ENCODE measurements around the gene CLMN. TPM values are rescaled to one million over a fixed set of nuclear protein-coding genes. Genes with fewer than 3 reads are reported as not detected.

Gene CLMN
- total and polyA plus RNA-seq, 2 of the 8 experiments (the other 6 are each of a cell fraction or from before 2014, with no cell fraction given) = 1.6 to 8.2 TPM

DNA sequence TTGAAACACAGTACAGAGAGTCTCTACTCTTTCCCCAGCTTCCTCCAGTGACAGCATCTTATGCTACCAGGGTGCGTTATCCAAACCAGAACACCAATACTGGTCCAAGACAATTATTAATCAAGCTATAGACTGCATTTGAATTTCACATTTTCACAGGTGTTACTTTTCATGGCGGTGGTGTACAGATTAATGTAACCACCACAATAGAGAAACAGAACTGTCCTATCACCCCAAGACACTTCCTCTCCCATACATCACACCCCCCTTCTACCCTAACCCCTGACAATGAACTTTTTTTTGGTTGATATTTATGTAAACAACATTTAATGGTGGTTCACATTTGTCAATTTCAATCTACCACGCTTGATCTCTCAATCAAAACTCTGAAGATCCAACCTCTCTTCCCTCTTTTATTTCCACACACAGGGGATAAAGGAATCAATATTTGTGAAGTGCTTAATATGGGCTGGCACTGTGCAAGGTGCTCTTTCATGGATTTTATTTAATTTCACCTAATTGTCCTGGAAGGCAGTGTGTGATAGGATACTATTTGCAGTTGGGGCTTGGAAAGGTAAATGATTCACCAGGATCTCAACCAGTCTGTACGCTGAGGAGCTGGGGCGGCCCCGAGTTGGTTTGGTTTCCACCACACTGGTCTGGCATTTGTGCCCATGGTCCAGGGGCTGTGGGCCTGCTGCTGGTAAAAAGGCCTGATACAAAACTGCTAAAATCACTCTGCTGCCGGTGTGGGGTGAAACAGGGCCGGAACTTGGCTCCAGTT is 107.8 kb downstream of the CLMN start (continued):
- TF ChIP-seq, protein P1, sequence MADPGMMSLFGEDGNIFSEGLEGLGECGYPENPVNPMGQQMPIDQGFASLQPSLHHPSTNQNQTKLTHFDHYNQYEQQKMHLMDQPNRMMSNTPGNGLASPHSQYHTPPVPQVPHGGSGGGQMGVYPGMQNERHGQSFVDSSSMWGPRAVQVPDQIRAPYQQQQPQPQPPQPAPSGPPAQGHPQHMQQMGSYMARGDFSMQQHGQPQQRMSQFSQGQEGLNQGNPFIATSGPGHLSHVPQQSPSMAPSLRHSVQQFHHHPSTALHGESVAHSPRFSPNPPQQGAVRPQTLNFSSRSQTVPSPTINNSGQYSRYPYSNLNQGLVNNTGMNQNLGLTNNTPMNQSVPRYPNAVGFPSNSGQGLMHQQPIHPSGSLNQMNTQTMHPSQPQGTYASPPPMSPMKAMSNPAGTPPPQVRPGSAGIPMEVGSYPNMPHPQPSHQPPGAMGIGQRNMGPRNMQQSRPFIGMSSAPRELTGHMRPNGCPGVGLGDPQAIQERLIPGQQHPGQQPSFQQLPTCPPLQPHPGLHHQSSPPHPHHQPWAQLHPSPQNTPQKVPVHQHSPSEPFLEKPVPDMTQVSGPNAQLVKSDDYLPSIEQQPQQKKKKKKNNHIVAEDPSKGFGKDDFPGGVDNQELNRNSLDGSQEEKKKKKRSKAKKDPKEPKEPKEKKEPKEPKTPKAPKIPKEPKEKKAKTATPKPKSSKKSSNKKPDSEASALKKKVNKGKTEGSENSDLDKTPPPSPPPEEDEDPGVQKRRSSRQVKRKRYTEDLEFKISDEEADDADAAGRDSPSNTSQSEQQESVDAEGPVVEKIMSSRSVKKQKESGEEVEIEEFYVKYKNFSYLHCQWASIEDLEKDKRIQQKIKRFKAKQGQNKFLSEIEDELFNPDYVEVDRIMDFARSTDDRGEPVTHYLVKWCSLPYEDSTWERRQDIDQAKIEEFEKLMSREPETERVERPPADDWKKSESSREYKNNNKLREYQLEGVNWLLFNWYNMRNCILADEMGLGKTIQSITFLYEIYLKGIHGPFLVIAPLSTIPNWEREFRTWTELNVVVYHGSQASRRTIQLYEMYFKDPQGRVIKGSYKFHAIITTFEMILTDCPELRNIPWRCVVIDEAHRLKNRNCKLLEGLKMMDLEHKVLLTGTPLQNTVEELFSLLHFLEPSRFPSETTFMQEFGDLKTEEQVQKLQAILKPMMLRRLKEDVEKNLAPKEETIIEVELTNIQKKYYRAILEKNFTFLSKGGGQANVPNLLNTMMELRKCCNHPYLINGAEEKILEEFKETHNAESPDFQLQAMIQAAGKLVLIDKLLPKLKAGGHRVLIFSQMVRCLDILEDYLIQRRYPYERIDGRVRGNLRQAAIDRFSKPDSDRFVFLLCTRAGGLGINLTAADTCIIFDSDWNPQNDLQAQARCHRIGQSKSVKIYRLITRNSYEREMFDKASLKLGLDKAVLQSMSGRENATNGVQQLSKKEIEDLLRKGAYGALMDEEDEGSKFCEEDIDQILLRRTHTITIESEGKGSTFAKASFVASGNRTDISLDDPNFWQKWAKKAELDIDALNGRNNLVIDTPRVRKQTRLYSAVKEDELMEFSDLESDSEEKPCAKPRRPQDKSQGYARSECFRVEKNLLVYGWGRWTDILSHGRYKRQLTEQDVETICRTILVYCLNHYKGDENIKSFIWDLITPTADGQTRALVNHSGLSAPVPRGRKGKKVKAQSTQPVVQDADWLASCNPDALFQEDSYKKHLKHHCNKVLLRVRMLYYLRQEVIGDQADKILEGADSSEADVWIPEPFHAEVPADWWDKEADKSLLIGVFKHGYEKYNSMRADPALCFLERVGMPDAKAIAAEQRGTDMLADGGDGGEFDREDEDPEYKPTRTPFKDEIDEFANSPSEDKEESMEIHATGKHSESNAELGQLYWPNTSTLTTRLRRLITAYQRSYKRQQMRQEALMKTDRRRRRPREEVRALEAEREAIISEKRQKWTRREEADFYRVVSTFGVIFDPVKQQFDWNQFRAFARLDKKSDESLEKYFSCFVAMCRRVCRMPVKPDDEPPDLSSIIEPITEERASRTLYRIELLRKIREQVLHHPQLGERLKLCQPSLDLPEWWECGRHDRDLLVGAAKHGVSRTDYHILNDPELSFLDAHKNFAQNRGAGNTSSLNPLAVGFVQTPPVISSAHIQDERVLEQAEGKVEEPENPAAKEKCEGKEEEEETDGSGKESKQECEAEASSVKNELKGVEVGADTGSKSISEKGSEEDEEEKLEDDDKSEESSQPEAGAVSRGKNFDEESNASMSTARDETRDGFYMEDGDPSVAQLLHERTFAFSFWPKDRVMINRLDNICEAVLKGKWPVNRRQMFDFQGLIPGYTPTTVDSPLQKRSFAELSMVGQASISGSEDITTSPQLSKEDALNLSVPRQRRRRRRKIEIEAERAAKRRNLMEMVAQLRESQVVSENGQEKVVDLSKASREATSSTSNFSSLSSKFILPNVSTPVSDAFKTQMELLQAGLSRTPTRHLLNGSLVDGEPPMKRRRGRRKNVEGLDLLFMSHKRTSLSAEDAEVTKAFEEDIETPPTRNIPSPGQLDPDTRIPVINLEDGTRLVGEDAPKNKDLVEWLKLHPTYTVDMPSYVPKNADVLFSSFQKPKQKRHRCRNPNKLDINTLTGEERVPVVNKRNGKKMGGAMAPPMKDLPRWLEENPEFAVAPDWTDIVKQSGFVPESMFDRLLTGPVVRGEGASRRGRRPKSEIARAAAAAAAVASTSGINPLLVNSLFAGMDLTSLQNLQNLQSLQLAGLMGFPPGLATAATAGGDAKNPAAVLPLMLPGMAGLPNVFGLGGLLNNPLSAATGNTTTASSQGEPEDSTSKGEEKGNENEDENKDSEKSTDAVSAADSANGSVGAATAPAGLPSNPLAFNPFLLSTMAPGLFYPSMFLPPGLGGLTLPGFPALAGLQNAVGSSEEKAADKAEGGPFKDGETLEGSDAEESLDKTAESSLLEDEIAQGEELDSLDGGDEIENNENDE (IDR thresholded peaks at IDR 0.05; ENCODE audit: insufficient replicate concordance, low read length) = no peak
- no peak for TF ChIP-seq CBX5 (IDR thresholded peaks at IDR 0.05; ENCODE audit: low read depth, low read length)

Measured in H1 (cell line).